GM19455 (cell line): ENCODE results near the gene CH25H.
"Not testable (repeated sequence)": the region's sequence is repeated elsewhere in the genome, so short reads cannot be mapped to it uniquely, and the experiment has no call there.

Experiments used
- ATAC-seq: cut with Tn5 transposase; IDR thresholded peaks from one replicate; pipeline ENCODE4 v1.9.1; 2021; ENCODE audit not compliant: unreplicated experiment

The CH25H gene, protein sequence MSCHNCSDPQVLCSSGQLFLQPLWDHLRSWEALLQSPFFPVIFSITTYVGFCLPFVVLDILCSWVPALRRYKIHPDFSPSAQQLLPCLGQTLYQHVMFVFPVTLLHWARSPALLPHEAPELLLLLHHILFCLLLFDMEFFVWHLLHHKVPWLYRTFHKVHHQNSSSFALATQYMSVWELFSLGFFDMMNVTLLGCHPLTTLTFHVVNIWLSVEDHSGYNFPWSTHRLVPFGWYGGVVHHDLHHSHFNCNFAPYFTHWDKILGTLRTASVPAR

DNA sequence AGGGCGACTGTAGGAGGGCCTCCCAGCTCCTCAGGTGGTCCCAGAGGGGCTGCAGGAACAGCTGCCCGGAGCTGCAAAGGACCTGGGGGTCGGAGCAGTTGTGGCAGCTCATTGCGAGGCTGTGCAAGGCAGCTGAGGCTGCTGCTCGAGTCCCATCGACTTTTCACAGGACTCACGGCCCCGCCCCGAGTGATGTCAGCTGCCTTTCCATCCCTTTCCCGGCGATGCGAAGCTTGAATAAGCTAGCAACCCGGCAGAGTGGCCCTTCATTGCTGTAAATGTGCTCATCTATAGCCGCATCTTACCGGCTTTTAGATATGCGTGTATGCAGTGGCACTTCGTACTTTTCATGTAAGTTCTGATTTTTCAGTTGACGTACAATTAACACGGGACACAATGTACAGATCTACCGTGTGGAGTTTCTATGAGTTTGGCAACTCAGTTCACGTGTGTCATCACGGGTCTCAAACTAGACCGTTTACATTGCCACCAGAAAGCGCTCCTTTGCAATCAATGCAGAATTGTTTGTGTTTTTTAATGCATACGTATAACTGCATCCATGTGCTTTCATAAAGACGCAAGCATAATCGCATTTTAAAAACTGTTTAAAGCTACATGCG, at the start of gene CH25H:
Gene CH25H, minus strand, starts transcription at position 137 of the 620 bp plus-strand sequence. Its CDS starts 25 bp downstream, at position 112.
- no peak for ATAC-seq

DNA sequence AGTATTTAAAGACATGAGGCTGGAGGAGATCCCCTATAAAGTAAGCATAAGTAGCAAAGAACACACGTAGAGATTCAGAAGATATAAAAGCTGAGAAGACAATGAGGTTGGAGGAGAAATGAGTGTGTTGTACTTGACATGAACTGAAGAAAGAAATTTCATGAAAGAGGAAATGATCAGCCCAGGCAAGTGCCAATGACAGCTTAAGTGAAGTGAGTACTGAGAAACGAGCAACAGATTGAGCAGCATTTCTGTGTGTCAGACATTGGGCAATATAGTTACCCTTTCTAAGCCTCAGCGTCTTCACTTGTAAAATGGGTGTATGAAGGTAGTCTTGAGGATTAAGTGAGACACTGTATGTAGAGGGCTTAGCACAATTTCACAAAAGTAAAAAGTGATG, 49.2 kb upstream of the CH25H start:
- no peak for ATAC-seq

DNA sequence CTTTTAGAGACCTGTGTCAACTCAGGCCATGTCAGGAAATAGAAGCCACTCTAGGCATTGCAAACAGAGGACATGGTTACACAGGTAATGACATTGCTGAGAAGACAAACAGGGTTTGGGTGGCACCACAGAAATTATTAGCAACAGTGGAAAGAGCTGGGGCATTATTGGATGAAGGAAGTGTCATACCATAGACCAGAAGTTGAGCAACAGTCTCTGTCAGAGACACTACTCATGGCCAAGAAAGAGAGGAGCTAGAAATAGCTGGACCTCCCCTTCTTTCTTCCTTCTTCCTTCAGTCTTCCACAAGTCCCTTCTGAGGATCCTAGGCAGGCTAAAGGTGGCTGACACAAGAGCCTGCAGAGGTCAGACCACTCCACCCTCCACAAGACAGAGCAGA, 48.7 kb upstream of the CH25H start:
- no peak for ATAC-seq

DNA sequence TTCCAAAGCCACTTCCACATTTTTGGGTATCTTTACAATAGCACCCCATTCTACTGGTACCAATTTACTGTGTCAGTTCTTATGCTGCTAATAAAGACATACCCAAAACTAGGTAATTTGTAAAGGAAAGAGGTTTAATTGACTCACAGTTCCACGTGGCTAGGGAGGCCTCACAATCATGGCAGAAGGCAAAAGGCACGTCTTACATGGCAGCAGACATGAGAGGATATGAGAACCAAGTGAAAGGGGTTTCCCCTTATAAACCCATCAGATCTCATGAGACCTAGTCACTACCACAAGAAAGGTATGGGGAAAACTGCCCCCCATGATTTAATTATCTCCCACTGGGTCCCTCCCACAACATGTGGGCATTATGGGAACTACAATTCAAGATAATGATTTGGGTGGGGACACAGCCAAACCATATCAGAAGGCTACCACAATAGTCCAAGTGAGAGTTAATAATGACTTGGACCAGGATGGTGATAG, 48.0 kb upstream of the CH25H start:
- ATAC-seq, result not testable (repeated sequence)

DNA sequence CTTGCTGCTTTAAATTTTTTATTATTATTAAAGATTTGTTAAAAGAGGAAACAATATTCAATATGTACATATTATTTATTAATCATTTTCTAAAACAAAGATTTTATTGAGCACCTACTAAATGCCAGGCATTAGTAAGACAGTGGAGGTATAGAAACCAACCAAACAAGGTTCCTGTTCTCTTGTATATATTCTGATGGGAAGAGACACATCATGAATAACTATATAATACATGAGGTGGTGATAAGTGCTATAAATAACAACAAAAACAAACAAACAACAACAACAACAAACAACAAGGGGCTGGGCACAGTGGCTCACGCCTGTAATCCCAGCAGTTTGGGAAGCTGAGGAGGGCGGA, 45.1 kb upstream of the CH25H start:
- no peak for ATAC-seq

DNA sequence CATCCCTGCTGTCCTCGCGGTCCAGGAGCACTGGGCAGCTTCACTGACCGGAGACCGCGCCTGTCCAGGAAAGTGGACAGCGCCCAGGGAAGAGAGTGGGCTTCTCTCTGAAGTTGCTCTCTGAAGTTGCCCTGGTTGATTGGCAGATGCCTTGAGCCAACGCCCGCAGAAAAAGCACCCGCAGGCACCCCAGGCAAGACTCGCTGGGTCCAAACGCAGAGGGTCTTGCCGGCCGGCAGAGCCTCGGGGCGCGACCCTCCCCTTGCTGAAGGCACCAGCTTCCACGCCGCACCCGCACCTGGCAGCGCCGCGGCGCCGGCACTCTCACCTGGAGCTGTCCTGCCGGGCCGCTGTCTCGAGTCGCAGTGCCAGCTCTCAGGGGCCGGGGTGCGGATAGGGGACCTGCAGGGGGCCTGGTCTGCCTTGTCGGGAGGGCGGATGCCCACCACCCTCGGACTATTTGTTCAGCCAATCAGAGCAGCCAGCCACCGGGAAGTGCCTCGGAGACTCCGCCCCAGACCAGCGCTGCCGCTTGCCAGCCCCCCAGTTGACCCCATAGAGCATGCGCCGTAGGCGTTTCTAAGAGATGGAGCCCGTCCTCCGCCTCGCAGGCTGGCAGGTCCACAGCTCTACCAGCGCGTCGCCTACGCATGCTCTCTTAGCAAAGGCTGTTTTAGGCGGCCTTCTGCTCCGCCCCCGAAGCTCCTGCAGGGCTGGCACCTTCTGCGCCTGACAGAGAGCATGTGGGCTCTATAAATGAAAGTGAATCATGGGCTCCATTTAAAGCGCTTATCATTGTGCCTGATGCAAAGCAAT, 44.5 kb upstream of the CH25H start, which contains the start of gene LIPA:
Gene LIPA, minus strand, starts transcription at position 367 of the 816 bp plus-strand sequence. CDS start 4,127 bp downstream, outside the sequence.
- peak; percentile 98 for ATAC-seq

DNA sequence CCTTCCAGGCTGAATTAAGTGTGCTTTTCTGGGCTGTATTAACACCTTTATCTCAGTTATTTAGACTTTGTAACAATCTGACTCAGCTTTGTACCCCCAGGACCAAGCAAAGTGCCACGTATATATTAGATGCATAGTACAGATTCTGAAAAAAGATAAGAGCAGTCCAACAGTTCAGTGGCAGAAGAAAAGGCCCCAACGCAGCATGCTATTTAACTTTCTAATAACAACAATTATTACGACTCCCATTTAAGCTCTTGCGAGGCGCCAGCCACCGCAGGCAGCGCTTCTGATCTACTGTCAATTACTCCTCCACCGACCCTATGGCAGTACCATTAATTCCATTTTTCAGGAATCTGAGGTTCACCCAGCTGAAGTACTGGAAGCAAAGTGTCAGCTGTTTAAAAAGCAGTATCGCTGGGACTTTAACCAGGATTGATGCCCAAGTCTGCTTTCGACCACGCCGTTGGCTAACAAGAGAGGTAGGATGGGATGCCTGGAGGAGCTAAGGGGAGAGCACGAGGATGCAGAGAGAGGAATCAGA, 43.8 kb upstream of the CH25H start:
- ATAC-seq, result no peak

DNA sequence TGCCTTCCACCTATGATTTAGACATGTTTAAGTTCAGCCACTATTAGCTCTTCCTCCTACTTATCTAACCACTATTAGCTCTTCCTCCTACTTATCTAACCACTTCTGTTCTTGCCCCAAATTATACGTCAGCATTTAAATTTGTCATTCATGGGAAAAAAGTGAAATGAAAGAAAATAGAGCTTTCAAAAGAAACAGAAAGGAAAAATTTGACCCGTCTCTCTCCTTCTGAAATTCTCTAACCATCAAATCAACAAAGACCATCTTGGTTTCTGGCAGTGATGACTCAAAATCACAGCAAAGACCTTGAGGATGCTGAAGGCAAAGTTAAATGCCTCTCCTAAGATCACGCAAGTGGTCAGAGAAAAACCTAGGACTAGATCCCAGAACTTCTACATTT, 41.9 kb upstream of the CH25H start:
- no peak for ATAC-seq

DNA sequence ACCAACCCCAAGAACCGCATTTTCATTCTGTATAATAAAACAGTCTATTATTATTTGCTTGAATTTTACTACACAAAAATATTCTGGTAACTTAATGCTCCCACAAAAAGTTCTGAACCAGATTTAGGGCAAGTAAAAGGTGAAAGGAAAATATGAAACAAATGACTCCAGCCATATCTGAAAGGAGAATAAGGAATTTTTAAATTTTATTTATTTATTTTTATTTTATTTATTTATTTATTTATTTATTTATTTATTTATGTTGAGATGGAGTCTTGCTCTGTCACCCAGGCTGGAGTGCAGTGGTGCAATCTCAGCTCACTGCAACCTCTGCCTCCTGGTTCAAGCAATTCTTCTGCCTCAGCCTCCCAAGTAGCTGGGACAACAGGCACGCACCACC, 40.5 kb upstream of the CH25H start:
- not testable (repeated sequence) for ATAC-seq

DNA sequence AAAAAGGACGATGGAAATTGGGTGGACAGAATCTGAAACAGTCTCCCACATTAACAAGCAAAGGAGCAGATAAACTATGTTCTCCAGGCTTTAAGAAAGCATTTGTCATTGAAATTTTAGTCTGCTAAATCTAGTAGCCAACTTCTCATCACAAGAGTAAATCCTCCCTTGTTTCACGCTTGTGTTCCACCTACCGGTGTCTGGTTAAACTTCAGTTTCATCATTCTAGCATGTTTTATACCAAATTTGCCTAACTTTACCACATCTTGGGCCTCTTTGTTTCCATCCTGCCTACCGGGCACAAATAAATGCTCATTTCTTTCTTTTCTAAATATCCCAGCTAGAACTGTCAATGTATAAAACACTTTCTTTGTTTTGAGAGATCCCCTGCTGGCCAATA, 38.7 kb upstream of the CH25H start:
- no peak for ATAC-seq

DNA sequence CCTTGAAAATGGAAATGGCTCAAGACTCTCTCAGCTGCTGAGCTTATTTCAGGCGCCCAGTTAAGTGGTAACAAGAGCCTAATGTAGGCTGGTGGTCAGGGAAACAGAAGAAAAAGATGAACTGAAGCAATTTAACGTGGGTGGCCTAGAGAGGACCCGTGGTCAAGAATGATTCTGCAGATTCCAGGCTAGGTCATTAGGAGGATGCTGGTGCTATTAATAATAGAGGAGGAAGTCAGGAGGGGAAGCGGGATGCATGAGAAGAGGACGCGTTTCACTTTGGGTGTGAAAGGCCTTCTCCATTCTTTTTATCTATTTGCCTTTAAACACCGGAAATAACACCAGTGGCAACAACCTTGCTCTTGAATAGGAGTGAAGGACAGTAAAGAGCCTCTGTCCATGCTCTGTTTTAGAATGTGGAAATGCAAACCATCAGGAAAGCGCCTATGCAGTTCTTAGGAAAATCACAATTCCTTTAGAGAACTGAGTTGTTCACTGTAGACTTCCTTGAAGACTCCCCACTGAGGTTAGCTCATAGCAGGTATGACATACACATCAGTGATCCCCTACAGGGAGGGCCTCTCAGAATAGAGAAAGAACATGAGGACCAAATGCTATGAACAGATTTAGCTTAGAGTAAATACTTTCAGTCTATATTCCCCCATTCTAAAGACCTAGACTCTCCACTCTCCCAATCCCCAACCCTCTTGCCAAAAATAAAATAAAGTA, 35.9 kb upstream of the CH25H start:
- no peak for ATAC-seq

DNA sequence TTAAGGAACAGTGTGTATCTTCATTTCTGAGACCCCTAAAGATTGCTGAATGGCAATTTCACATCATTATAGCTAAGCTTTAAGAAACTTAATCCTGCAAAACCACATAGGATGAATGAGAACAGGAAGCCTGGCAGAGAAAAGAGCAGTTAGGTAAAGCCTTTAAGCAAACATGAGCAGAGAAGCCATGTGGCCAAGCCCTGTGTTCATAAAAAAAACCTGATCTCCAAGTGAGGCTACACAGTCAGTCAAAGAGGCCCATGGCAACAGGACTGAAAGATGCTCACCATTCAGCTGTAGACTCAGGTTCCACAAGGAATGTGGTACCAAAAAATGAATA, 35.2 kb upstream of the CH25H start:
- ATAC-seq, result no peak

DNA sequence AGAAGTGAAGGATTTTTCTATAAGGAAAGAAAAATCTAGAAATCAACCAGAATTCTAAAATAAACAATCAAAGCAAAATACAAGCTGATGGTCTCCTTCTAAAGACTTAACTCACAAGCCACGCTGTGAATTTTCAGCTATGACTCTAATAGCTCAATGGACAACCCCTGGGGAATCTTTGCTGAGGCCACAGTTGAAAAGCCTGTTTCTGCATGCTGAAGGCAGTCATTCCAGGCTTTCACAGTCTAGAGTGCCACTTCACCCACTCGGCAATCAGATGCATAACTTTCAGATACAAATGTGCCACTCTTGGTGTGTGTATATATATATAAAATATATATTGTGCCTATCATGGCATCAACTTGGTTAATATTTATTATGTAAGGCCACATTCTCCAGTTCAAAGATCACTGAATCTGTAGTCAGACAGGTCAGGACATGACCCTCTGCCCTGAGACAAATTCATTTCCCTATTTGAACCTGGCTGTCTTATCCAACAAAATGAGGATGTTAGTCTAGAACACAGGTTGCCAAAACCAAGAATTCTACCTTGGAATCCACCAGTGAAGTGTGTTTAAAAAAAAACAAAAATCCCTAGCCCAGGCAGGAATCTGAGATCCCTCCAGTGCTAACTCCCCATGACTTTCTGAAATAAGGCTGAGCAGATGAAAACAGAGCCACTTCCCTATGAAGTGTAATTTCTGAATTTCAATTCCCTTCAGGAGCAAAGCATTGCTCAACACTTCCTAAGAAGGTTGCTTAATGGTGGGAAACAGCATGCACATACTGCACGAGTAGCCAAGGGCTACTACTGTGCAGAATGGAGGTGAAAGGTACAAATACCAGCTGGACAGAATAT, 34.6 kb upstream of the CH25H start:
- no peak for ATAC-seq

DNA sequence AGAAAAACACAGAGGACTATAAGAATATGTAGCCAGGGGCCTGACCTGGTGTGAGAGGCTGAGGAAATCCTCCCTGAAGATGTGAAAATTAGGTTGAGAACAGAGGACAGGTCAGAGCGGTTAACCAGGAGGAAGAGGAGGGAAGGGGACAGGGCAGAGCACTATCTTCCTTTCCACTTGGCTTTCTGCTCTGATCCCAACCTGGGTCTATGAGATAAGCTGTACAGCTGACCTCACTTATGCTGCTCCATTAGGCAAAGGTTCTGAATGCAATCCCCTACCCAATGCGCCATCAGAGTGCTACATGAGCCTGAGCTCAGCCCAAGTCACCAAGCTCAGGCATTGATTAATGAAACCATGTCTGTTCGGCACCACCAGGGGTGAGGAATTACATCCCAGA, 33.9 kb upstream of the CH25H start:
- no peak for ATAC-seq

DNA sequence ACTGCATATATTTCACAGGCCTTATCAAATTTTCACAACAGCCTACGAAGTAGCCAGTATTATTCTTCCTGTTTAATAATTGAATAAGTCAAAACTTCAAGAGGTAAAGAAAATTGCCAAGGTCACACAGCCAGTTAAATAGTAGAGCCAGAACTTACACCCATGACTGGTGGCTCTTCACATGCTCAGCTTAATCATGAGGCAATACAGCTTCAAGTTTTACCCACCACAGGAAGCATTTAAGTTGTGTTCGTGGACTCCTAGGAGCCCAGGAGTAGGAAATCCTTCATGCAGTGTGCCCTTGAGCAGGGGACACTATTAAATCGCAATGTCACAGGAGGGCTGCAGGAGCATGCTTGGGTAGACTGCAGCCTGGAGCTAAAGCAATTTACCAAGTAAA, 33.4 kb upstream of the CH25H start:
- no peak for ATAC-seq

DNA sequence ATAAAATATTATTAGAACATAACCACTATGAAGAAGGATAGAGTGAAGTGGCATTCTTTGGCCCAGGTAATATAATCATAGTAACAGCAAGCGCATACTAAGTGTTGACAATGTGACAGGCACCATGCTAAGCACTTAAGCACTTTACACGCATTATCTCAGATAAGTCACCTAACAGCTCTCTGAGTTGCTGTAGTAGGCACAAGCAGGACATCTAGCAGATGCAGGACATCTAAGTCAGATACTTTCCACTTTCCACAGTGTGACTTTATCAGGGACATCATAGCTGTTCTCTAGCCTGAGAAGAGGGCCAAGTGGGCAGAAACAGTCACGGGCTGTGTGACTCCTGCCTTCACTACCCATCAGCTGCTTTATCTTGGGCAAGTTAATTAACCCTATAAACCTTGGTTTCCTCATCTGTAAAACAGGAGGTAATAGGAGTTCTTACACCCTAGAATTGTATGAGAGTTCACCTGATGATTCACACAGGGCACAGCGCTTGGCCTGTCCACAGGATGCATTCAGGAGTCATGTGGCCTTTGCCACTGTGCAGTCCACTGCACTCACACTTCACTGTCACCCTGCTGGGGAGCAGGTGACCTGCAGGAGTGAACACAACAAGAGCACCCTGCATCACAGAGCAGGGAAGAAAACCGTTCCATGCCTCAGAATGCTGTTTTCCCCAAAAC, 32.0 kb upstream of the CH25H start:
- ATAC-seq, result no peak

DNA sequence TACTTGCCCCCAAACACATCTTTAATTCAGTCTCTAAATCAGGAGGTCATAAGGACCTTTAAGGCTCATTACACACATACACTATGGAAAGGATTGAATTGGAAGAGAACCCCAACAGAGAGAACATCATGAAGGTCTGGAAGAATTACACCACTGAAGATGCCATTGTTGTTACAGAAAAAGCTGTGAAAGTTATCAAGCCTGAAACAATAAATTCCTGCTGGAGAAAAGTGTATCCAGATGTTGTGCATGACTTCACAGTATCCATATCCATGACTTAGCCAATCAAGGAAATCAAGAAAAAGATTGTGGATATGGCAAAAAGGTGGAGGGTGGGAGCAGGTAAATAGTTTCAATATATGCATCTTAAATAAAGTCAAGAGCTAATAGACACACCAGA, 30.7 kb upstream of the CH25H start:
- ATAC-seq, result no peak

DNA sequence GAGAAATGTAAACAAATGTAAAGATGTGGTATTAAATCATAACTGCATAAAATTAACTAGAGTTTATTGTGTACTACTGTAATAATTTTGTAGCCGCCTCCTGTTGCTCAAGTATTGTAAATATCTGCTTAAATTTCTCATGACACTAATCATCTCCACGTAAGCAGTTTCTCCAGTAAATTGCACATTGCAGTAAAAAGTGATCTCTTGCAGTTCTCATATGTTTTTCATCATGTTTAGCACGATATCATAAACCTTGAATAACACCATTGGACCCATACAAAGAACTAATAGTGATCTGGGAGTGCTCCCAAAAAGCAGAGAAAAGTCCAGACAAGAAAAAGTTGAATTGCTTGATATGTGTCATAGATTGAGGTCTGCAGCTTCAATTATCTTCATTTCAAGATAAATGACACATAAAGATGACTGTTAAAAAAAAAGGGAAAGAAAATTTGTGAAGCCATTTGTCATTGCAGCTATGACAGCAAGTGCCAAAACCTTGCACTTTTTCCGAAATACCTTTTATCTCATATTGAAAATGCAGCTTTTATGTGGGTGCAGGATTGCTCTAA, 29.2 kb upstream of the CH25H start:
- ATAC-seq, result no peak
